H1 (cell line): Measurements from ENCODE around the gene NR3C1. TPM values are rescaled to one million over a fixed set of nuclear protein-coding genes. Genes with fewer than 3 reads are reported as not detected.

Experiments used
- CHD1 ChIP-seq: IDR thresholded peaks from 2 replicates; pipeline ENCODE4 v1.6.1; 2012; ENCODE audit warnings: low read depth, low read length, improper control_type of control experiment
- MAFK ChIP-seq: IDR thresholded peaks from 2 replicates; pipeline ENCODE4 v1.6.1; 2012; ENCODE audit warnings: low read depth, mild to moderate bottlenecking, improper control_type of control experiment, low read length
- RNF2 ChIP-seq: fragments of 200-900, 300-1000 bp; sonication (generic); IDR thresholded peaks from 2 replicates; pipeline ENCODE4 v1.7.1; 2016; ENCODE audit warnings: borderline replicate concordance, low read depth, mild to moderate bottlenecking, antibody characterized with exemption, low read length; ENCODE audit not compliant: poor library complexity, severe bottlenecking; ENCODE audit errors: missing control alignments
- SUZ12 ChIP-seq: fragments of 200-600 bp; sonication (generic); IDR thresholded peaks from 2 replicates; pipeline ENCODE4 v1.6.1; 2012; ENCODE audit warnings: mild to moderate bottlenecking, inconsistent platforms, low read length, moderate library complexity, mixed read lengths
- polyA plus RNA-seq, 7 experiments: library from polyadenylated mRNA; depleted of rRNA in 3 of 7; stranded (reverse) in 5 of 7; unstranded in 2 of 7; fragments of >200 nt in 5 of 7; fragments of 200-250 nt in 2 of 7; gene quantifications; 1 replicate in 5 of 7; 2 replicates in 1 of 7; 4 replicates in 1 of 7; pipeline versions ENCODE4 v1.2.1 to v1.2.3, GENCODE V29; 2011 to 2013; ENCODE audit warnings: missing spikeins in 2 of 7, mixed read lengths in 2 of 7
- total RNA-seq: library from RNA; stranded (reverse); fragmentation: NEBNext Ultra II Directional; extraction: Animal tissue kit (Norgen Biotek cat#: 25700); gene quantifications from 2 replicates; pipeline ENCODE4 v1.2.1, GENCODE V29; 2021

Gene NR3C1
- total and polyA plus RNA-seq, 2 of the 8 experiments (the other 6 are each of a cell fraction or from before 2014, with no cell fraction given): 1.7 to 5.4 TPM

DNA sequence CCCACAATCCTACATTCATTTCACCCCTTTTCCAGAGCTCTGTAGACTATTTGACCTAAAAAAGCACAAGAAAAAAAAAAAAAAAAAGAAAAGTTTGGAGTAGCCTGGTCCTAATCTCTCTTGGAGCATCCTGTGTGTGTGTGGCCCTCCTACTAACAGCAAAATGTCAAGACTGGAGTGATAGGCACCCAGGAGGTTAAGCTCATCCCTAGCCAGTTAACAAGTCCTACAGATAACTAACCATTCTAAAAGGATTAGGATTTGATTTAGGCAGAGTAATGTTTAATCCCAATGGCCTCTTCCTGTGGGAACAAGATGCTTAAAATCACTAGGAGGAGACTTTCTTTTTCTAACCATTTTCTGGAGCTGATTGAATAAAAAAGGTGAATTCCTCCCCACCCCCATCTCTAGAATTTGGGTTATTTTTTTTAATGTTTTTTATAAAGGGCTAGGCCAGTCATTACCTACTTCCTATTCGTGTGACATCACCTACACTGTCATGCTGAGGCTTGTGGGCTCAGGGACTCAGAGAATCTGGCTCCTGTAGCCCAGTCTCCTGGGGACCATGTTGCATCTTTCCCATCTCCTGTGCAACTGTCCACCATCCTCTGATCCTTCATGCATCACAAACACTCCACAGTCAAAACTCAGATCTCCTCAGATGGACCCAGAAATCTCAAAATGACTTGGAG, 43.2 kb upstream of the NR3C1 start (continued):
- TF ChIP-seq RNF2 (no peak), CHD1 (no peak), MAFK (no peak), SUZ12 (no peak)
- TF ChIP-seq, all 59 proteins: peak for 0
